Small intestine (tissue), 7 donors: ENCODE data around the gene CAPN9. TPM values are rescaled to one million over a fixed set of nuclear protein-coding genes. Genes with fewer than 3 reads are reported as not detected.

Source experiments
- DNase-seq, 2 donors: peaks; one replicate each; pipeline versions ENCODE4 v3.0.0 to v3.0.0-alpha.2; 2013
- FAIRE-seq: peaks from 2 replicates; lab custom pipeline; 2012; peaks lifted over from hg19 to GRCh38; lab: Jason Lieb, UNC
- H3K27ac ChIP-seq, 3 donors: one replicate each; pipeline ENCODE4 v1.5.1; 2013; ENCODE audit warnings: low read length in 2 of 3, mild to moderate bottlenecking in 2 of 3, control low read depth in 1 of 3, inconsistent platforms in 1 of 3, low read depth in 1 of 3, moderate library complexity in 1 of 3
- H3K27me3 ChIP-seq, 3 donors: one replicate each; pipeline ENCODE4 v1.6.1; 2013; ENCODE audit warnings: low read length in 3 of 3, inconsistent platforms in 1 of 3; ENCODE audit not compliant: control insufficient read depth in 3 of 3, insufficient read depth in 3 of 3
- H3K36me3 ChIP-seq, 3 donors: one replicate each; pipeline ENCODE4 v1.6.1; 2013; ENCODE audit warnings: low read length in 3 of 3, inconsistent platforms in 1 of 3, low read depth in 1 of 3, mild to moderate bottlenecking in 1 of 3, moderate library complexity in 1 of 3; ENCODE audit not compliant: control insufficient read depth in 3 of 3, insufficient read depth in 2 of 3
- H3K4me1 ChIP-seq, 3 donors: one replicate each; pipeline ENCODE4 v1.6.1; 2013; ENCODE audit warnings: low read length in 2 of 3, inconsistent platforms in 1 of 3, low read depth in 1 of 3, mild to moderate bottlenecking in 1 of 3, moderate library complexity in 1 of 3; ENCODE audit not compliant: control insufficient read depth in 3 of 3, insufficient read depth in 2 of 3
- H3K4me3 ChIP-seq, 3 donors: one replicate each; pipeline ENCODE4 v1.5.1; 2013; ENCODE audit warnings: low read length in 3 of 3, control low read depth in 1 of 3, inconsistent platforms in 1 of 3, low read depth in 1 of 3, mild to moderate bottlenecking in 1 of 3, moderate library complexity in 1 of 3
- H3K9me3 ChIP-seq, 2 donors: one replicate each; pipeline ENCODE4 v1.6.1; 2013; ENCODE audit warnings: low read depth in 1 of 2, low read length in 1 of 2; ENCODE audit not compliant: control insufficient read depth in 2 of 2, insufficient read depth in 1 of 2
- WGBS, 3 donors: extraction: QIAGEN DNeasy Blood & Tissue Kit; methylation state at CpG; one replicate each; pipeline ENCODE4 v1.1.7; 2013; 5-methylcytosine and 5-hydroxymethylcytosine counted together
- polyA plus RNA-seq, 4 donors: library from polyadenylated mRNA; stranded (reverse) in 3 of 4; unstranded in 1 of 4; fragments of 200-250 nt in 3 of 4; fragments of 120-200 nt in 1 of 4; gene quantifications; one replicate each; pipeline versions ENCODE4 v1.2.1 to v1.2.3, GENCODE V29; 2013
- donor health status: healthy with polysubstance abuse.
- donor health status: control.
- donor health status: control.
- donor health status: Bipolar disorder and iron deficiency.
- donor health status: healthy.

The CAPN9 gene
- polyA plus RNA-seq, 4 donors: 2.6 to 31.1 (median 16.1) TPM

DNA sequence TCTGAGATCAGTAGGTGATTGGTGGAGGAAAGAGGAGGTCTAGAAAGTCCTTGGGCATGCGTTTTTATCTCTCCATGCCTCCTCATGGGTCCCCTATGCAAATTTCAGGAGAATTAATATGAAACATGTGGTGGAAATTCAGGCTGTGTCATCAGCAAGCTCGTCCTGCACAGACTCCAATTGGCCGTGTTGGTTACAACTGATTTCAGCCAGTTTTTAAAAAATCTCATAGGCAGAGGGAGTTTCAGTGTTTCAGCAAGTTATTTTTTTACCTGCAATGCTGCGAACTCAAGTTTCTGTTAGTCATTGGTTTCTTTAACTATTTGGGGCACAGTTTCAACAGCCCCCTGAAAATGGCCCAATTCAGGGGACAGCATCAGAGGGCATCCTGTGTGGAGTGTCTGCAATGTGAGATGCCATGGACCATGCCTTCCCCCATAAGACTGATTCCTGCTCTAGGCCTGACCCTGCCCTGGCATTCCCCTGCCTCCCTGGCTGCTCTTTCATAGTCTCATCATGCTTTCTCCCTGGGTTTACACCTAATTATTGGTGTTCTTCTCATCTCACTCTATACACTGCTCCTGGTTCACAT, 61.2 kb downstream of the CAPN9 start:
- 68 to 84% (median 73%) methylated on average over 4 of the region's 4 CpGs for WGBS, 3 donors
- H3K27me3 ChIP-seq: no peaks in the 10 kb centered on the region
- FAIRE-seq: no peak
- H3K9me3 ChIP-seq: no peaks in the 10 kb centered on the region
- no peak overlapping the region for H3K27ac ChIP-seq
- DNase-seq: no peak
- H3K4me1 ChIP-seq: no peaks in the 10 kb centered on the region
- H3K4me3 ChIP-seq: no peak overlapping the region
- no peaks in the 10 kb centered on the region for H3K36me3 ChIP-seq

DNA sequence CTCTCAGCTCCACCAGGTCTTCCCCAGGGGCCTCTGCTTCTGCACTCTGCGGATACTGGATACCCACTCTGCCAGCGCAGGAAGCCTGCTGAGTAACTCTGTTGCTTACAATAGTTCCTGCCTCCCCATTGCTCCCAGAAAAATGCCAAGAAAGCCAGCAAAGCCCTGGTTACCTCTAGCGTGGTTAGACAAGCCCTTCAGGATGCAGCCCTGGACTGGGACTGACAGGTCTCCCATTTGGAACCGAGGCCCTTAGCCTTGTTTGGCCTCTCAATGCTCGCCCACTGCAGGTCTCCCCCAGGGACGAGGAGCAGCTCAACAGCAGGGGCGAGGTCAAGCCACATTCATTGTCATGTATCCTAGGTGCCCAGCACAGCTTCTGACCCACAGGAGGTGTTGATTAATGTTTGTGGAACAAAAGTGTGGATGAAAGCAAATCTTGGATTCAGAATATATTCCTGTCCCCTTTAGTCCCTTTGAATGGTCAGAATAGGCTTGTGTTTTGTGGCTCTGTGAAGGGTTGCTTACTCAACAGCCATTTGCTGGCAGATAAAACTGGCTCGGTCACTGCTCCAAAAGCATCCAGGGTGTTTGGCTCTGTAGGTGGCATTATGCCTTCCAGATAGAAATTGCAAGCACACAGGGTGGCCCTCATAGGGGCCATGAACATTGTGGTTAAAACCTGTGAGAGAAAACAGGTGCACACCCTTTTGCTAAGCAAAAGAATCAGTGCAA, 62.2 kb downstream of the CAPN9 start:
- Histone ChIP-seq H3K36me3 (no peaks in the 10 kb centered on the region), H3K4me3 (no peak overlapping the region), H3K9me3 (no peaks in the 10 kb centered on the region), H3K27me3 (no peaks in the 10 kb centered on the region), H3K27ac (no peak overlapping the region), H3K4me1 (no peaks in the 10 kb centered on the region)
- DNase-seq (no peak), FAIRE-seq (no peak)
- 82 to 87% (median 85%) methylated on average over 8 of the region's 8 CpGs for WGBS, 3 donors

DNA sequence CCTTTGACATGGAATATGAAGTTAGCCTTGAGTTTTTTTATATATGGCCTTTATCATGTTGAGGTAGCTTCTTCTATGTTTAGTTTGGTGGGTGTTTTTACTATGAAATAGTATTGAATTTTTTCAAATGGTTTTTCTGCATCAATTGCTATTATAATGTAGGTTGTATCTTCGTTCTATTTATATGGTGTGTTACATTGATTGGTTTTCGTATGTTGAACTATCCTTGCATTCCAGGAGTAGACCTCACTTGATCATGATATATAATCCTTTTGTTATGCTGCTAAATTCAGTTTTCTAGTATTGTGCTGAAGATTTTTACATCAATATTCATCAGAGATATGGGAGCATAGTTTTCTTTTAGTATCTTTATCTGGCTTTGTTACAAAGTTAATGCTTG, 65.4 kb downstream of the CAPN9 start:
- no peaks in the 10 kb centered on the region for H3K36me3 ChIP-seq
- no peaks in the 10 kb centered on the region for H3K9me3 ChIP-seq
- DNase-seq (no peak), FAIRE-seq (no peak)
- no peaks in the 10 kb centered on the region for H3K4me1 ChIP-seq
- H3K4me3 ChIP-seq: no peak overlapping the region
- no peaks in the 10 kb centered on the region for H3K27me3 ChIP-seq
- H3K27ac ChIP-seq: no peak overlapping the region
- 82 to 90% (median 84%) methylated on average over 2 of the region's 2 CpGs for WGBS, 3 donors

DNA sequence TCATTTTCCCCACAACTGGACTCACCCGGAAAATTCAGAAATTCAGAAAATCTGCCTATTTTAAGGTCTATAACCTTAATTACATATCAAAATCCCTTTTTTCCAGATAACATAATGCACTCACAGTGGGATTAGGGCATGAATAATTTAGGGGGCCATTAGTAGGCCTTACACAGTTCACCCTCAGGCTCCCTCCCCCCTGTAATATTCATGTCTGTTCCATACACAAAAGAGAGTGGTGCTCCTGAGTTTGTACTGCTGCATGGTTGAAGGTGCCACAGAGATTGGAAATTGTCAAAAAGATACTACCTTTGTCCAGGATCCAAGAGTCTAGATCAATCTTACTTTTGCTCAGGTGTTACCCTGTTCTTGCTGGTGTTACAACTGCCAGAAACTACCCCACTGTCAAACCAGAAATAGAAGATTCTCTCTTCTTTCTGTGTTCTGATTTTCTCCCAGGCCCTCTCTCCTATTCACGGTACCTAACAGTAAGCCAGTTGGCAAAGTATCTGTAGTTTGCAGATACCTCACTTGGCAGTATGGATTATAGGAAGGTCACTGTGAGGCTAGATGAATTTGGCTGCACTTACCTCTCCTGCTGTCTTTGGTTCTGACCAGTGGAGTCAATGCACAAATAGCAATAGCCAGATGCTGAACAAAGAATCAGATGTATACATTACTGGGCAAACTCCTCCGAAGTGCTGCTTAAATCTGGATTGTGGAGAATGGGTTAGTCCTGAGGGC, 67.9 kb downstream of the CAPN9 start:
- H3K4me3 ChIP-seq: no peak overlapping the region

DNA sequence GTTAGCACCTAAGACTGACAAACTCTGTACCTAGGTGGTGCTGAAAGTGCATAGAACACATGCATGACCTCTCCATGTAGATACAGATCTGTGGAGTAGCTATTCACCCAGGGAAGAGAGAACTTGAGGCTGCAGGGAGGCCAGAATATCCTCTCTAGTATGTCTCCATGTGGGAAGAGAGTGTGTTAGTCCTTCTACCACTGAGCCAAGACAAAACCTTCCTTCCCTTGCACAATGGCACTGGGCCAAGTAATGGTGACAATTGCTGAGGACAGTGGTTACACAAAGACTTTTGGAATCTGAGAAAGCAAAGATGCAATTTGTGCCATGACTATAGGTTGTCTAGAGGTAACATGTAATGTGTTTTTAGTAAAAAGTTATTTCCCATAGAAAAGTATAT, 68.8 kb downstream of the CAPN9 start:
- Histone ChIP-seq H3K4me1 (no peaks in the 10 kb centered on the region), H3K36me3 (no peaks in the 10 kb centered on the region), H3K27ac (no peak overlapping the region), H3K4me3 (no peak overlapping the region), H3K9me3 (no peaks in the 10 kb centered on the region), H3K27me3 (no peaks in the 10 kb centered on the region)
- DNase-seq (no peak), FAIRE-seq (no peak)

More for the DNA sequence above, 67.9 kb downstream of the CAPN9 start:
- DNase-seq: no peak
- WGBS, 3 donors: 61 to 74% (median 64%) methylated on average over 3 of the region's 3 CpGs
- Histone ChIP-seq H3K36me3 (no peaks in the 10 kb centered on the region), H3K4me1 (no peaks in the 10 kb centered on the region), H3K9me3 (no peaks in the 10 kb centered on the region), H3K27me3 (no peaks in the 10 kb centered on the region), H3K27ac (no peak overlapping the region)
- FAIRE-seq: no peak

DNA sequence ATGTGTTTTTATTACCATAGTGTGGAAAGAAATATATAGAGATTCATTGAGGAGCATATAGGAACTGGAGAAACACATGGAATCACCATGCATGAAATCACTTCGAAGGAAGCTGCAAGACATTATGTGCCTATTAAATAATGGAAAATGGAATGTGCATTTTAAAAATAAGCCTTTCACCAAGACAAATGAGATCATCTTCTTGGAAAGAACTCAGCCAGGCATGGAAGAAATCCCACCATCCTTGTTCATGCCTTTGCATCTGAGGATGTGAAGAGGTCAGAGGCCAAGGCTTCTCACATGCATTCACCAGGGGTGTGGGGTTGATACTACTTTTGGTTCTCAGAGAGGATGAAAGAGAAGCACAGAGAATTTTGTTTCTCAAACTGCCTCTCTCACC, 71.2 kb downstream of the CAPN9 start:
- Histone ChIP-seq H3K27me3 (no peaks in the 10 kb centered on the region), H3K36me3 (no peaks in the 10 kb centered on the region), H3K9me3 (no peaks in the 10 kb centered on the region), H3K4me1 (peaks cover 0 to 2% (median 0%) of the 10 kb centered on the region in 3 donors), H3K4me3 (no peak overlapping the region), H3K27ac (no peak overlapping the region)
- FAIRE-seq (no peak), DNase-seq (no peak)
- WGBS, 3 donors: 80 to 95% (median 90%) methylated on average over 1 of the region's 1 CpG

DNA sequence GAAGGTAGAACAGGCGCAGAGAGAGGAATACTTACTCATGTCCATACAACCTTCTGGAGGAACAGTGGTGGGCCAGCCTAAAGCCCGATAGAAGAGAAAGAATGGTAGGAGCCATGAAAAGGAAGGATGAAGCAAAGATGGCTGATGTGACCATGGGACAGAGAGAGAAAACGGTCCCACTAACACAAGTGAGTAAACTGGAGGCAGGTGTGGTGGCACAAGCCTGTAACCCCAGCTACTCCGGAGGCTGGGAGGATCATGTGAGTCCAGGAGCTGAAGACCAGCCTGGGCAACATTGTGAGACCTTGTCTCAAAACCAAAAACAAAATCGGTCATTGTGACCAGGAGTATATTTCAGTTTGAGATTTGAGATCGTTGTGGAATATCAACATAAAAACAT, 71.7 kb downstream of the CAPN9 start:
- 86 to 93% (median 93%) methylated on average over 6 of the region's 6 CpGs for WGBS, 3 donors
- H3K27me3 ChIP-seq: no peaks in the 10 kb centered on the region
- H3K36me3 ChIP-seq: no peaks in the 10 kb centered on the region
- H3K27ac ChIP-seq: no peak overlapping the region
- H3K4me3 ChIP-seq: no peak overlapping the region
- no peak for FAIRE-seq
- no peak for DNase-seq
- no peaks in the 10 kb centered on the region for H3K9me3 ChIP-seq
- H3K4me1 ChIP-seq: peaks cover 0 to 7% (median 0%) of the 10 kb centered on the region in 3 donors

DNA sequence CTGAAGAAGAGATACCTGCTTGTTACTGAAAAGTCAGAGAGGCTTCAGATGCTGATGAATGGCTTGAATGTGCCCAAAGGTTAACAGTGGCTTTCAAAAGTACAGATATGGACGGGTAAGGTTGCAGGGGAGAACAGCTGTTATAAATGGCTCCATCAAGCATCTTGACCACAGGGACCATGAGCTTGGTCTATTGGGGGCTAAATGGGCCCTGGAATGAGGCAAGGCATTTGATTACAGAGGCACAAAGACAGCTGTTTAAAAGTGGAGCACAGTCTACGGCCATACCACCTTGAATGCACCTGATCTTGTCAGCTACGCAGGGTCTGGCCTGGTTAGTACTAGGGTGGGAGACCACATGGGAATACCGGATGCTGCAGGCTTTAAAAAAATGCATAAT, 72.8 kb downstream of the CAPN9 start:
- FAIRE-seq (no peak), DNase-seq (no peak)
- no peaks in the 10 kb centered on the region for H3K9me3 ChIP-seq
- no peak overlapping the region for H3K4me3 ChIP-seq
- no peak overlapping the region for H3K27ac ChIP-seq
- no peaks in the 10 kb centered on the region for H3K27me3 ChIP-seq
- WGBS, 3 donors: 89 to 91% (median 89%) methylated on average over 4 of the region's 4 CpGs
- no peaks in the 10 kb centered on the region for H3K36me3 ChIP-seq
- peaks cover 0 to 15% (median 4%) of the 10 kb centered on the region in 3 donors for H3K4me1 ChIP-seq
